Measurements from ENCODE around the gene INTS11.

- TF ChIP-seq CTCF (IDR thresholded peaks at IDR 0.05; ENCODE audit: control extremely low read depth in 1 of 3, insufficient read depth in 1 of 3, low read depth in 1 of 3, low read length in 3 of 3) (no peak), POLR2AphosphoS5 (IDR thresholded peaks at IDR 0.05; ENCODE audit: low read depth, low read length) (no peak), MAX (IDR thresholded peaks at IDR 0.05) (no peak), BRCA1 (IDR thresholded peaks at IDR 0.05; ENCODE audit: low read depth, low read length) (no peak), HDAC6 (IDR thresholded peaks at IDR 0.05; ENCODE audit: low read depth, low read length) (no peak), TBP (IDR thresholded peaks at IDR 0.05; ENCODE audit: low read depth, low read length) (no peak), POLR2A (IDR thresholded peaks at IDR 0.05; ENCODE audit: control extremely low read depth in 1 of 2, low read depth in 2 of 2, low read length in 2 of 2) (no peak), KDM5A (IDR thresholded peaks at IDR 0.05; ENCODE audit: low read length) (no peak), GTF2F1 (IDR thresholded peaks at IDR 0.05; ENCODE audit: borderline replicate concordance, low read depth, low read length) (no peak), EP300 (IDR thresholded peaks at IDR 0.05; ENCODE audit: borderline replicate concordance in 1 of 2, low read depth in 2 of 2, low read length in 2 of 2) (no peak), RXRA (IDR thresholded peaks at IDR 0.05; ENCODE audit: insufficient read depth, low read depth, low read length) (no peak)
These were observed 17.7 kb upstream of the INTS11 start for GRCh38 chr1:1342061-1342562.

Measured in H1 (cell line).